GM12878 (cell line): Measurements from ENCODE around the gene SCNN1G. TPM values are rescaled to one million over a fixed set of nuclear protein-coding genes. Genes with fewer than 3 reads are reported as not detected.

Experiments
- CHD1 ChIP-seq: IDR thresholded peaks from 2 replicates; pipeline ENCODE4 v1.6.1; 2012; ENCODE audit warnings: low read depth, low read length, improper control_type of control experiment
- EZH2 ChIP-seq: IDR thresholded peaks from 2 replicates; pipeline ENCODE4 v1.6.1; 2012; ENCODE audit warnings: low read depth, mild to moderate bottlenecking, control low read depth, inconsistent platforms, low read length, borderline replicate concordance; ENCODE audit not compliant: control insufficient read depth
- IKZF2 ChIP-seq, 2 experiments: fragments of 450-650 bp; IDR thresholded peaks; 2 replicates each; pipeline ENCODE4 v1.6.1; 2017; ENCODE audit warnings: mild to moderate bottlenecking in 2 of 2, moderate library complexity in 2 of 2
- RAD21 ChIP-seq: IDR thresholded peaks from 2 replicates; pipeline ENCODE4 v1.6.1; 2011; ENCODE audit warnings: mild to moderate bottlenecking, low read depth, low read length, moderate library complexity; ENCODE audit not compliant: insufficient read depth
- RFX5 ChIP-seq: IDR thresholded peaks from 2 replicates; pipeline ENCODE4 v1.6.1; 2011; ENCODE audit warnings: low read depth, low read length, improper control_type of control experiment
- RUNX3 ChIP-seq: IDR thresholded peaks from 2 replicates; pipeline ENCODE4 v1.6.1; 2012; ENCODE audit warnings: low read length, inconsistent platforms
- SUPT20H ChIP-seq: IDR thresholded peaks from 2 replicates; pipeline ENCODE4 v1.6.1; 2011; ENCODE audit warnings: low read depth, mild to moderate bottlenecking, low read length, moderate library complexity, borderline replicate concordance; ENCODE audit not compliant: control insufficient read depth
- TCF7 ChIP-seq: IDR thresholded peaks from 2 replicates; pipeline ENCODE4 v1.6.1; 2014; ENCODE audit warnings: antibody characterized with exemption, borderline replicate concordance
- polyA plus RNA-seq, 11 experiments: library from polyadenylated mRNA; depleted of rRNA in 4 of 11; unstranded in 6 of 11; stranded (reverse) in 5 of 11; fragments of >200 nt; fragmentation: Nextera tagmentation in 4 of 11; fragmentation: Illumina TruSeq in 1 of 11; extraction: Ambion mirVana in 4 of 11; extraction: Trizol in 1 of 11; gene quantifications; 1 replicate in 1 of 11; 2 replicates in 10 of 11; pipeline versions ENCODE4 v1.2.1 to v1.2.3, GENCODE V29; 2011 to 2016; ENCODE audit warnings: inconsistent platforms in 2 of 11, missing spikeins in 2 of 11, low read depth in 1 of 11
- total RNA-seq, 4 experiments: library from RNA; depleted of rRNA in 3 of 4; stranded (reverse); fragments of >200 nt in 3 of 4; fragmentation: Illumina TruSeq in 1 of 4; extraction: Trizol in 1 of 4; gene quantifications; 2 replicates each; pipeline versions ENCODE4 v1.2.1 to v1.2.3, GENCODE V29; 2013 to 2021
- TF ChIP-seq, protein P1 (sequence below): fragments of 450-650 bp; IDR thresholded peaks from 2 replicates; pipeline ENCODE4 v1.6.1; 2017; ENCODE audit warnings: mild to moderate bottlenecking, moderate library complexity

The SCNN1G gene
- total and polyA plus RNA-seq, 10 of the 15 experiments (the other 5 are each of a cell fraction or from before 2014, with no cell fraction given): 0.04 to 0.86 (median 0.08) TPM; not detected in 5

DNA sequence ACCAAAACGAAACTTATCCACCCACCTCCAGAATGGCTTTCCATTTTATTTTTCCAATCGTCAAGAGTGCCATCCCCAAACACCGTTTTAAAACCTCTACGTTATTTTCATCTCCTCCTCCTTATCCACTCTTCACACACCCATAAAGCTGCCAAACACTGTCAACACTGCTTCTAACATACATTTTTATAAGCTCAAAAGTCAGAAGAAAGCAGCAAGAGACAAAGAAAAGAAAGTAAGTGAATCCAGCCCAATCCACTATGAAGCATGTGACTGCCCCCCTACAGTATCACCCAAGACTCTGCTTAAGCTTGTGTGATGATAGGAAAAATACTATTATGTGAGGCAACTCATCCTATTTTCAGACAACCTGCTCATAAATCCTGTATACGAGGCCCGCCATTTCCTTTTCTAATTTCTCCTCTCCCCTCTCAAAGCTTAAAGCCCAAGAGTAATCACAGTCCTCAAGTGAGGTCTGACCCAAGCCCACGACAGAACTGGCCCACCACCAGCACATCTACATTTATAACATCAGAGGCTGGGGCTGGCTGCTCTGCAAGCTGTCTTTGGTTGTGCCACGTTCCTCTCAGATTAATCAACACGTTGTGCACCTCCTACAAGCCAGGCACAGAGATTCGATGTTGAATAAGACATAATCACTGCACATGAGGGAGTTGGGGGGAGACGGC, 49.6 kb upstream of the SCNN1G start (continued):
- TF ChIP-seq, protein P1, sequence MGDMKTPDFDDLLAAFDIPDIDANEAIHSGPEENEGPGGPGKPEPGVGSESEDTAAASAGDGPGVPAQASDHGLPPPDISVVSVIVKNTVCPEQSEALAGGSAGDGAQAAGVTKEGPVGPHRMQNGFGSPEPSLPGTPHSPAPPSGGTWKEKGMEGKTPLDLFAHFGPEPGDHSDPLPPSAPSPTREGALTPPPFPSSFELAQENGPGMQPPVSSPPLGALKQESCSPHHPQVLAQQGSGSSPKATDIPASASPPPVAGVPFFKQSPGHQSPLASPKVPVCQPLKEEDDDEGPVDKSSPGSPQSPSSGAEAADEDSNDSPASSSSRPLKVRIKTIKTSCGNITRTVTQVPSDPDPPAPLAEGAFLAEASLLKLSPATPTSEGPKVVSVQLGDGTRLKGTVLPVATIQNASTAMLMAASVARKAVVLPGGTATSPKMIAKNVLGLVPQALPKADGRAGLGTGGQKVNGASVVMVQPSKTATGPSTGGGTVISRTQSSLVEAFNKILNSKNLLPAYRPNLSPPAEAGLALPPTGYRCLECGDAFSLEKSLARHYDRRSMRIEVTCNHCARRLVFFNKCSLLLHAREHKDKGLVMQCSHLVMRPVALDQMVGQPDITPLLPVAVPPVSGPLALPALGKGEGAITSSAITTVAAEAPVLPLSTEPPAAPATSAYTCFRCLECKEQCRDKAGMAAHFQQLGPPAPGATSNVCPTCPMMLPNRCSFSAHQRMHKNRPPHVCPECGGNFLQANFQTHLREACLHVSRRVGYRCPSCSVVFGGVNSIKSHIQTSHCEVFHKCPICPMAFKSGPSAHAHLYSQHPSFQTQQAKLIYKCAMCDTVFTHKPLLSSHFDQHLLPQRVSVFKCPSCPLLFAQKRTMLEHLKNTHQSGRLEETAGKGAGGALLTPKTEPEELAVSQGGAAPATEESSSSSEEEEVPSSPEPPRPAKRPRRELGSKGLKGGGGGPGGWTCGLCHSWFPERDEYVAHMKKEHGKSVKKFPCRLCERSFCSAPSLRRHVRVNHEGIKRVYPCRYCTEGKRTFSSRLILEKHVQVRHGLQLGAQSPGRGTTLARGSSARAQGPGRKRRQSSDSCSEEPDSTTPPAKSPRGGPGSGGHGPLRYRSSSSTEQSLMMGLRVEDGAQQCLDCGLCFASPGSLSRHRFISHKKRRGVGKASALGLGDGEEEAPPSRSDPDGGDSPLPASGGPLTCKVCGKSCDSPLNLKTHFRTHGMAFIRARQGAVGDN: no peak
- TF ChIP-seq SUPT20H: no peak
- no peak for TF ChIP-seq EZH2
- no peak for TF ChIP-seq TCF7
- TF ChIP-seq RAD21: no peak
- TF ChIP-seq RUNX3: no peak
- TF ChIP-seq IKZF2 (IDR thresholded peaks at IDR 0.05): no peak
- no peak for TF ChIP-seq CHD1
- TF ChIP-seq RFX5: no peak
